H1 (cell line): Measurements from ENCODE around the gene TINCR. TPM values are rescaled to one million over a fixed set of nuclear protein-coding genes. Genes with fewer than 3 reads are reported as not detected.

Experiments used
- CHD1 ChIP-seq: IDR thresholded peaks from 2 replicates; pipeline ENCODE4 v1.6.1; 2012; ENCODE audit warnings: low read depth, low read length, improper control_type of control experiment
- CREB1 ChIP-seq: IDR thresholded peaks from 2 replicates; pipeline ENCODE4 v1.6.1; 2012; ENCODE audit warnings: inconsistent platforms
- TAF1 ChIP-seq: IDR thresholded peaks from 2 replicates; pipeline ENCODE4 v1.6.1; 2011; ENCODE audit warnings: mild to moderate bottlenecking, low read depth, low read length
- polyA plus RNA-seq, 7 experiments: library from polyadenylated mRNA; depleted of rRNA in 3 of 7; stranded (reverse) in 5 of 7; unstranded in 2 of 7; fragments of >200 nt in 5 of 7; fragments of 200-250 nt in 2 of 7; gene quantifications; 1 replicate in 5 of 7; 2 replicates in 1 of 7; 4 replicates in 1 of 7; pipeline versions ENCODE4 v1.2.1 to v1.2.3, GENCODE V29; 2011 to 2013; ENCODE audit warnings: missing spikeins in 2 of 7, mixed read lengths in 2 of 7
- total RNA-seq: library from RNA; stranded (reverse); fragmentation: NEBNext Ultra II Directional; extraction: Animal tissue kit (Norgen Biotek cat#: 25700); gene quantifications from 2 replicates; pipeline ENCODE4 v1.2.1, GENCODE V29; 2021
- TF ChIP-seq, protein P1 (sequence below): IDR thresholded peaks from 2 replicates; pipeline ENCODE4 v1.6.1; 2011; ENCODE audit warnings: low read length, improper control_type of control experiment

Gene TINCR
- total and polyA plus RNA-seq, 2 of the 8 experiments (the other 6 are each of a cell fraction or from before 2014, with no cell fraction given) = 0.52 to 1.4 TPM

DNA sequence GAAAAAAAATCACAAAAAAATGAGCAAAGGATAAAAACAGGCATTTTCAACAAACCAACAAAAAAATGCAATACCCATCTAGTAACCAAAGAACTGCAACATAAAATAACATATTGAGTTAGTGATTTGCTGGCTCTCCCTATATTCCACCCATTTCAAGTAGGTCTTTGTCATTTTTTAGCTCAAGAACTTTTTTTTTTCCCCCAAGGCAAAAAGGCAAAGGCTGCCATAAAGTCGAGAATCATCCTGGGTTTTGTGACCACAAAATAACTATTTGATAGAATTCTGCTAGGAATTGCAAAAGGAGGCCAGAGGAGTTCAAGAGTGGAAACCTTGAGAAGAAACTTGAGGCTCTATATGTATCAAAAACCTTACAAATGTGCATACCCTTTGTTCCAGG is 49.3 kb upstream of the TINCR start (continued):
- TF ChIP-seq, protein P1, sequence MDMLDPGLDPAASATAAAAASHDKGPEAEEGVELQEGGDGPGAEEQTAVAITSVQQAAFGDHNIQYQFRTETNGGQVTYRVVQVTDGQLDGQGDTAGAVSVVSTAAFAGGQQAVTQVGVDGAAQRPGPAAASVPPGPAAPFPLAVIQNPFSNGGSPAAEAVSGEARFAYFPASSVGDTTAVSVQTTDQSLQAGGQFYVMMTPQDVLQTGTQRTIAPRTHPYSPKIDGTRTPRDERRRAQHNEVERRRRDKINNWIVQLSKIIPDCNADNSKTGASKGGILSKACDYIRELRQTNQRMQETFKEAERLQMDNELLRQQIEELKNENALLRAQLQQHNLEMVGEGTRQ = no peak
- TF ChIP-seq CREB1 = no peak
- no peak for TF ChIP-seq TAF1
- TF ChIP-seq CHD1 = no peak
